ENCODE results near the gene DLGAP3. TPM values are rescaled to one million over a fixed set of nuclear protein-coding genes. Genes with fewer than 3 reads are reported as not detected.

Gene DLGAP3
- total and polyA plus RNA-seq, 2 experiments from 2014 or later, result 0.42 to 0.48 TPM

- Histone ChIP-seq H3K27me3 (no peaks in the 10 kb centered on the region), H3K27ac (no peak overlapping the region), H3K4me3 (no peak overlapping the region), H3K9me3 (ENCODE audit: low read depth) (no peaks in the 10 kb centered on the region), H3K36me3 (no peaks in the 10 kb centered on the region), H3K4me1 (ENCODE audit: low read depth) (no peaks in the 10 kb centered on the region)
- no peak for DNase-seq (ENCODE audit: low read depth in 1 of 2, low spot score in 1 of 2)
- no peak for TF ChIP-seq CTCF (IDR thresholded peaks at IDR 0.05; ENCODE audit: low read depth, low read length)
Observed at GRCh38 chr1:34816778-34817177, 112.7 kb downstream of the DLGAP3 start.

- TF ChIP-seq CTCF (IDR thresholded peaks at IDR 0.05; ENCODE audit: low read depth, low read length), result no peak
- Histone ChIP-seq H3K9me3 (ENCODE audit: low read depth) (no peaks in the 10 kb centered on the region), H3K27me3 (no peaks in the 10 kb centered on the region), H3K4me1 (ENCODE audit: low read depth) (no peaks in the 10 kb centered on the region), H3K36me3 (no peaks in the 10 kb centered on the region), H3K4me3 (no peak overlapping the region), H3K27ac (no peak overlapping the region)
- no peak for DNase-seq (ENCODE audit: low read depth in 1 of 2, low spot score in 1 of 2)
Observed at GRCh38 chr1:34816332-34816731, 113.1 kb downstream of the DLGAP3 start.

Other genes starting within 250 kb of the DLGAP3 start
- gene GJB5, start 174.6 kb downstream of the DLGAP3 start, total RNA-seq, result not detected in 2 replicates
- gene GJB5, start 174.6 kb downstream of the DLGAP3 start, polyA plus RNA-seq, result not detected in 2 replicates
- gene GJB4, start 169.9 kb downstream of the DLGAP3 start, total RNA-seq, result not detected in 2 replicates
- not detected in 2 replicates for gene GJB4, start 169.9 kb downstream of the DLGAP3 start, polyA plus RNA-seq
- not detected in 2 replicates for gene GJB3, start 148.4 kb downstream of the DLGAP3 start, total RNA-seq
- not detected in 2 replicates for gene GJB3, start 148.4 kb downstream of the DLGAP3 start, polyA plus RNA-seq
- 0.07 and 0.42 TPM in 2 replicates for gene GJA4, start 136.7 kb downstream of the DLGAP3 start, total RNA-seq
- 0.86 TPM in 1 of 2 replicates, not detected in the other for gene GJA4, start 136.7 kb downstream of the DLGAP3 start, polyA plus RNA-seq
- 15.4 and 18.1 TPM in 2 replicates for gene SMIM12, start 69.9 kb downstream of the DLGAP3 start, total RNA-seq
- gene SMIM12, start 69.9 kb downstream of the DLGAP3 start, polyA plus RNA-seq, result 57.2 and 61.2 TPM in 2 replicates
- gene TMEM35B, start 55.7 kb upstream of the DLGAP3 start, total RNA-seq, result 6.8 and 14.5 TPM in 2 replicates
- gene TMEM35B, start 55.7 kb upstream of the DLGAP3 start, polyA plus RNA-seq, result 24.3 and 42.7 TPM in 2 replicates
- 4.7 and 11.2 TPM in 2 replicates for gene ZMYM6, start 102.3 kb upstream of the DLGAP3 start, total RNA-seq
- 7.3 and 7.7 TPM in 2 replicates for gene ZMYM6, start 102.3 kb upstream of the DLGAP3 start, polyA plus RNA-seq
- 5.4 and 12.2 TPM in 2 replicates for gene ZMYM1, start 149.7 kb upstream of the DLGAP3 start, total RNA-seq
- gene ZMYM1, start 149.7 kb upstream of the DLGAP3 start, polyA plus RNA-seq, result 7.5 and 19.1 TPM in 2 replicates

Data from cardiac muscle cell (in vitro differentiated cells and primary cell).